GM18517 (cell line): ENCODE measurements around the gene LYPD6B.

Experiments
- ATAC-seq: cut with Tn5 transposase; IDR thresholded peaks from one replicate; pipeline ENCODE4 v1.9.1; 2021; ENCODE audit warnings: mild to moderate bottlenecking, moderate library complexity; ENCODE audit not compliant: unreplicated experiment

Gene LYPD6B

GRCh38 chr2:149070681-149071320 lies 32.3 kb downstream of the LYPD6B start:
- no peak for ATAC-seq

- no peak for ATAC-seq
Measured at GRCh38 chr2:149075105-149075504, 36.6 kb downstream of the LYPD6B start.

- ATAC-seq: no peak
Measured at GRCh38 chr2:149075853-149076252, 37.4 kb downstream of the LYPD6B start.

- no peak for ATAC-seq
Measured at GRCh38 chr2:149076863-149077412, 38.4 kb downstream of the LYPD6B start.

- no peak for ATAC-seq
Measured at GRCh38 chr2:149077861-149078260, 39.4 kb downstream of the LYPD6B start.

GRCh38 chr2:149080099-149080498 lies 41.6 kb downstream of the LYPD6B start:
- no peak for ATAC-seq

GRCh38 chr2:149080971-149081370 lies 42.5 kb downstream of the LYPD6B start:
- no peak for ATAC-seq

- ATAC-seq: no peak
Measured at GRCh38 chr2:149082079-149082478, 43.6 kb downstream of the LYPD6B start.

- no peak for ATAC-seq
Measured at GRCh38 chr2:149082735-149083134, 44.2 kb downstream of the LYPD6B start.

GRCh38 chr2:149084924-149085795 lies 46.7 kb downstream of the LYPD6B start:
- no peak for ATAC-seq

GRCh38 chr2:149087751-149088150 lies 49.3 kb downstream of the LYPD6B start:
- no peak for ATAC-seq

GRCh38 chr2:149089068-149089467 lies 50.6 kb downstream of the LYPD6B start:
- no peak for ATAC-seq

- ATAC-seq: no peak
Measured at GRCh38 chr2:149090706-149091105, 52.2 kb downstream of the LYPD6B start.

- no peak for ATAC-seq
Measured at GRCh38 chr2:149093579-149093978, 55.1 kb downstream of the LYPD6B start.

GRCh38 chr2:149094217-149095015 lies 55.9 kb downstream of the LYPD6B start:
- no peak for ATAC-seq

GRCh38 chr2:149098701-149099100 lies 60.2 kb downstream of the LYPD6B start:
- no peak for ATAC-seq

- no peak for ATAC-seq
Measured at GRCh38 chr2:149099298-149099697, 60.8 kb downstream of the LYPD6B start.

- no peak for ATAC-seq
Measured at GRCh38 chr2:149100739-149101699, 62.5 kb downstream of the LYPD6B start.

GRCh38 chr2:149101818-149102217 lies 63.3 kb downstream of the LYPD6B start:
- ATAC-seq: no peak

- ATAC-seq: no peak
Measured at GRCh38 chr2:149103081-149103620, 64.7 kb downstream of the LYPD6B start.
